ENCODE measurements around the gene BCKDHB.
"Not testable (repeated sequence)": the region's sequence is repeated elsewhere in the genome, so short reads cannot be mapped to it uniquely, and the experiment has no call there.

BCKDHB gene

DNA sequence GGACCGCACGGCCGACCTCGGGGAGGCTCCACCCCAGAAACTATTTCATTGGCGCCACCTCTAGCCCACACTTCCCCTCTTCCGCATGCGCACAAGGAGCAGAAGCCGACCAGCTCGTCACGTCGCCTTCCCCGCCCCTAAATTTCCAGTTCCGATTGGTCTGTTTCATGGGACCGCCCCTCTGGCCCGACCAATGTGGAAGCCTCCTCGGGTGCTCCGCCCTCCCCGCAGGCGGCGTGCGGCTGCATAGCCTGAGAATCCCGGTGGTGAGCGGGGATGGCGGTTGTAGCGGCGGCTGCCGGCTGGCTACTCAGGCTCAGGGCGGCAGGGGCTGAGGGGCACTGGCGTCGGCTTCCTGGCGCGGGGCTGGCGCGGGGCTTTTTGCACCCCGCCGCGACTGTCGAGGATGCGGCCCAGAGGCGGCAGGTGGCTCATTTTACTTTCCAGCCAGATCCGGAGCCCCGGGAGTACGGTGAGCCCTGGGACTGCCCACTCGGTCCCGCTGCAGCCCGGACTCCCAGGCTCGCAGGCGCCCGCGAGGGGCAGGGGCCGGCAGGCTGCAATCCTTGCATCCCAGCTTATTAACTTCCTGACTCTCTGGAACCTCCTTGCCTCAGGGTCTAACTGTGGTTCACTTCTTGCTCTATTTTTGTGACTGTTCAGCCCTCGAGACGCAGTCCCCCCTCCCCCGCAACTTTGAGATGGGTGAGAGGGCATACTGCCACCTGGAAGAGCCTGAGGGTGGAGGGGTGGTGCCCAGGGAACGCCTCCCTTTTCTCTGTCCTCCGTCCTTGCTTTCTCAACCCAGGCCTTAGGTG is at the start of gene BCKDHB:
Gene BCKDHB (plus strand): TSS at position 254 of the 818 bp plus-strand sequence. CDS start 23 bp downstream, at position 277.
- peak; percentile 96 for DNase-seq (ENCODE audit: low read depth, low spot score)

DNA sequence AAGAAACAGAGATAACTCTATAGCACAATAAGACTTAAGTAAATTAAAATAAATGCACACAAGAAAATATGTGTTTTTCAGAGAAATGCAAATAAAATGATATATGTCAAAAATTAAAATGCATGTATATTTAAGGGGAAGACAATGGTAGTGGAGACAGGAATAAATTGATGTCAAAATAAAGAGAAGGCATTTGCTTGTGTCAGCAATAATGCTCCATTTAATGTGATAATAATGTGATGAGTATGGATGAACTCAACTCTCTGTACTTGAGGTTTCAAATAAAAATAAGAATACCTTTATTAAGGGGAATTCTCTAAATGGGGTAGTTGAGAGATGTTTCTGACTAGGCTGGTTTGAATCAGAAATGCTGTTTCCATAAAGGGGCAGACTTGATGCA is 45.7 kb upstream of the BCKDHB start:
- DNase-seq (ENCODE audit: low read depth, low spot score): no peak

GRCh38 chr6:80068146-80068545 is 38.3 kb upstream of the BCKDHB start:
- not testable (repeated sequence) for DNase-seq (ENCODE audit: low read depth, low spot score)

DNA sequence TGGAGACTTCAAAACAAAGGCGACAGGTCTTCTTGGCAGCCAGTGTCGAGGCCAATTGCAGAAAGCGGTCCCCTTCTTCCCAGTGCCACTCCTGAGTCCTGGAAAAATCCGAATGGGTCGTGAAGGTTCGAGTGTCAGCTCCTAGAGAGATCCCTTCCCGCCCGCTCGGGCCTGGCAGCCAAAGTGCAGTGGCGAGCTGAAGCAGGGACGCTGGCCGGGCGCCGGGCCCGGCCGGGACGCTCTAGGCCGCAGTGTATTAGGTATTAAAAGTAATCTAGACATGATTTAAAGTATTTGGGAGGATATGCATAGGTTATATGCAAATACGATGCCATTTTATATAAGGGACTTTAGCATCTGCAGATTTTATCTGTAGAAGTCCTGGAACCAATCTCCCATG is 36.0 kb upstream of the BCKDHB start:
- not testable (repeated sequence) for DNase-seq (ENCODE audit: low read depth, low spot score)

DNA sequence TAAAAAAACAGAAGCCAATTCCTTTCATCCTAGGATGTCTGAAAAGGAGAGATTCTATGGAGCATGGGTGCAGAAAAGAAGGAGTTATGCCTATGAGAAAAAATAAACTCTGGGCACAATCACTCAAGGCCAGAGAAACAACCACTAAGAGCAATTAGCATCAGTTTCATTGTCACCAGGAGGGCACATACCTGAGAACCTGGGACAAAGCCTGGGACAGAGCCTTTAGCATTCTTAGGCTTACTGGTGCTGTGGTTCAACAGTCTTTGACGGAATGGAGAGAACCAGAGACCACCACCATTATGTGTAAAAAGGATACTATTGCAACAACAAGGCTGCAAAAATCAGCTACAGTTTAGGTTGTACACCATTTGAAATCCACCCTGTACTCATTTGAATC is 29.4 kb upstream of the BCKDHB start:
- DNase-seq (ENCODE audit: low read depth, low spot score): no peak

GRCh38 chr6:80088637-80089036 is 17.8 kb upstream of the BCKDHB start:
- no peak for DNase-seq (ENCODE audit: low read depth, low spot score)

- DNase-seq (ENCODE audit: low read depth, low spot score): no peak
Measured at GRCh38 chr6:80091506-80091905, 15.0 kb upstream of the BCKDHB start.

- DNase-seq (ENCODE audit: low read depth, low spot score): no peak
Measured at GRCh38 chr6:80094017-80094416, 12.5 kb upstream of the BCKDHB start.

DNA sequence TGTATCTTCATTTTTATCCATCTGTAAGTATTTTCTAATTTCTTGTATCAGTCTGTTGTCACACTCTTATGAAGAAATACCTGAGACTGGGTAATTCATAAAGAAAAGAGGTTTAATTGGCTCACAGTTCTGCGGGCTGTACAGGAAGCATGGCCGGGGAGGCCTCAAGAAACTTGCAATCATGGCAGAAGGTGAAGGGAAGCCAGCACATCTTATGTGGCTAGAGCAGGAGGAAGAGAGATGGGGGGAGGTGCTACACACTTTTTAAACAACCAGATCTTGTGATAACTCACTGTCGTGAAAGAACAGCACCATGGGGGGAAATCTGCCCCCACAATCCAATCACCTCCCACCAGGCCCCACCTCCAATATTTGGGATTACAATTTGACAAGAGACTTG is 10.9 kb upstream of the BCKDHB start:
- DNase-seq (ENCODE audit: low read depth, low spot score): no peak

GRCh38 chr6:80098392-80098791 is 8.1 kb upstream of the BCKDHB start:
- DNase-seq (ENCODE audit: low read depth, low spot score): no peak

DNA sequence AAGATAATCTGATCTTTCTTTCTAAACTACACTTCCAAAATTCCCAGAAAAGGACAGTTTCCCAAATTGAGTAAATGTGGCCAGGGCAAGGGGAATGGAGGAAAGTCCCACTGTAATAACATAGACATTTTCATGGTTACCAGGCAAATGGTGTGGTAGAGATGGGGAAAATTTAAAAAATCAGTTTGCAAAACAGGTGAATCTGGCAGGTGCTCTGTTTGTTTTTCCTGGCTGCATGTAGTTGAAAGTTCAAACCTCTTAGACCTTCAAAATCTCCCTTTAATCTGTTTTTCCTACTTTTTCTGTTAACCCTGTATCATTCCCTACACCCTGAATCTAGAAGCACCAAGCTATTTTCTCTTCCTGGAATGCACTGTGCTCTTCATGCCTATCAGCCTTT is 2.0 kb upstream of the BCKDHB start:
- DNase-seq (ENCODE audit: low read depth, low spot score): no peak

GRCh38 chr6:80105972-80106417 is 476 bp upstream of the BCKDHB start:
- no peak for DNase-seq (ENCODE audit: low read depth, low spot score)

- not testable (repeated sequence) for DNase-seq (ENCODE audit: low read depth, low spot score)
Measured at GRCh38 chr6:80122576-80122975, 16.1 kb downstream of the BCKDHB start.

DNA sequence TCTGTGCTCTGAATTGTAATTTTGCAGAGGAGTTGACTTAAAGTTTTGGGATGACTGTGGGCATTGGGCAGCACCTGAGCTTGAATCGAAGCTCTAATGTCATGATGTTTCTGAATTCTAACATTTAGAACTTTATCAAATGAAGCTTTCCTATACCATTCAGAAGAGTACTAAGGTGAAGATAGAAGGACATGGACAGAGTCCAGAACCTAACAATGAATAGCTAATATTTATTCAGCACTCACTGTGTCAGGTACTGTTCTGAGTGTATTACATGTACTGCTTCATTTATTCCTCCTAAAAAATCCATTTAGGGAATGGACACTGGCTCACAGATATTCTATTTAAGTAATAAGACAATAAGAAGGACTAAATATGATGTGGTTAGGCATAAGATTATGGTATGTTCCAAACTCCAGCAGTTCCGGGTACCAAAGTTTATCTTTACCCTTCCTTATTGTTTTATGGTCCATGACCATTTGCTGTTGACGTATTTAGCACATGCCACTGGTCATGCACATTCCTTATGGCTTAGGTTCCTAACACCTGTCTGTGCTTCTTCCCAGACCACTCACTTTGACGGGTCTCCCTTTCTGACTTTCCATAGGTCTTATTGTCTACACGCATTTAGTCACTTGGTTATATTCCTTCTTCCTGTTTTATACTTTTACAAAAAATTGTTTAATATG is 20.3 kb downstream of the BCKDHB start:
- DNase-seq (ENCODE audit: low read depth, low spot score): no peak

DNA sequence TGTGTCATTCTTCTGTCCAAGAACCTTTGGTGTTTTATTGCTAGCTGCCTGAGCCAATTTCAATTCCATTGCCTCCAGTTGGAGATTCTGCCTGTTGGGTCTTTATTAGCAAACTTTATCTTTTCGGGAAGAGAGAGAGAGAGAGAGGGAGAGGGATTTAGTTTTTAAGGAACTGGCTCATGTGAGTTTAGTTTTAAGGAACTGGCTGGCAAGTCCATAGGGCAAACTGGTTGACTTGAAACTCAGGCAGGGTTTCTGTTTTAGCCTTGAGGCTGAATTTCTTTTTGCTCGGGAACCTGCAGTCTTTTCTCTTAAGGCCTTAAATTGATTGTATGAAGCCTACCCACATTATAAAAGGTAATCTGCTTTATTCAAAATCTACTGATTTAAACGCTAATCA is 23.0 kb downstream of the BCKDHB start:
- no peak for DNase-seq (ENCODE audit: low read depth, low spot score)

- DNase-seq (ENCODE audit: low read depth, low spot score): peak; percentile 55
Measured at GRCh38 chr6:80133020-80133419, 26.5 kb downstream of the BCKDHB start.

DNA sequence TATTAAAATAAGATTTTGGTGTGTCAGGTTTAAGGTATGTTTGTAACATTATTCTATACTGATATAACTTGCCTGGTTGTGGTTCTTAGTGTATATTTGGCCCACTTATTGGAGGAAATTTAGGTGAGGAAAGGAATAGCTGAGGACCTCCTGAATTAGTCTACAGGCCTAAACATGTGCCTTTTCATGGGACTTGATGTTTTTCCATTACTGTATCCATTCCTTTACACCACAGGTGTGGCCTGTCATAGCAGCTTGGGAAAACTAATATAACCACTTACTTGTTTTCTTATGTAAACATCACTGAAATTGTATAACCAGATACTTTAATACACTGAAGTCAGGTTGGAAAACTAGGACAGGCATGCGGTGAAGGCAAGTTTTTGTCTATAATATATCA is 27.6 kb downstream of the BCKDHB start:
- no peak for DNase-seq (ENCODE audit: low read depth, low spot score)

GRCh38 chr6:80142586-80142985 is 36.1 kb downstream of the BCKDHB start:
- DNase-seq (ENCODE audit: low read depth, low spot score): no peak

DNA sequence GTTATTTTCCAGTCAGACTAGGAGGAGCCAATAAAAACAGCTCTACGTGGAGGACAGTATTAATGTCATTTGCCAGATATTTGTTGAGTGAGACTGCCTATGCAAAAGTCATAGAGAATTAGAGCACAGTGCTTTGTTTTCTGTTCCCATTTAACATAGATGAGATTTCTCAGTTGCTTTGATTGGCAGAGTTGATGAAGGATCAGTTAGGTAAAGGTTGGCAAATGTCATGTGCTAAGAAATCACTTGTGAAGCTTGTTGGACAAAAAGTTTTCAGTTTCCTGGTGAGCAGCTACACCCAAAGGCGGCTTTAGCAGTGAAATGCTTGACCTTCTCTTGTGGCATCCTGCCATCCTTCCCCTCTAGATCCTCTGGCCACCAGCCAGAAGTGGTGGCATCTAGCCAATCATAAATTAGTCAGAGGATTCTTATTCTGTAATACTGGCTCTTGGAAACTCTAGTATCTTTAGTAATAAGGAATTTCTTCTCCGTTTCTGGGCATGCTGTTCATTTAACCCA is 37.0 kb downstream of the BCKDHB start:
- peak; percentile 83 for DNase-seq (ENCODE audit: low read depth, low spot score)

GRCh38 chr6:80144753-80145315 is 38.4 kb downstream of the BCKDHB start:
- no peak for DNase-seq (ENCODE audit: low read depth, low spot score)

- DNase-seq (ENCODE audit: low read depth, low spot score): no peak
Measured at GRCh38 chr6:80145509-80145908, 39.0 kb downstream of the BCKDHB start.

DNA sequence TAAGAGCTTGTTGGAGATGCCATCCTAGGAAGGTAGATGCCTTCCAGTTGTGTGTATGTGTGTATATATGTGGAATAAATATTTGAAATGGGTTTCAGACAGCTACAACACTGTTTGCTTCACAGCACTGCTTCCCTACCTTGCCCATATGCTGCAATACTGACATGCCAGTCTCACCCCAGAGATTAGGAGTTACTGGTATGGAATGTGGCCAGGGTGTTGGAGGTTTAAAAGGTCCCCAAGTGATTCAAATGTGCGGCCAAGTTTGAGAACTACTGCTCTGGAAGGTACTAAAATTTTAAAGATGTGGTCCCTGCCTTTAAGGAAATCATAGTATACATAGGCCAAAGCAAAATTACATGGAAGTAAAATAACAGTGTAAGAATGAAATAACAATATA is 39.5 kb downstream of the BCKDHB start:
- DNase-seq (ENCODE audit: low read depth, low spot score): no peak
